K562 (cell line): ENCODE data around the gene LMX1B. TPM values are rescaled to one million over a fixed set of nuclear protein-coding genes. Genes with fewer than 3 reads are reported as not detected.

ENCODE experiments used
- ATAC-seq: fragments of 200-7000 bp; cut with Tn5 transposase; 3 replicates; pipeline ENCODE4 v1.9.1; 2020; ENCODE audit warnings: moderate library complexity
- BruUV-seq: library from RNA; stranded (reverse); fragments of 400-500 nt; replicated peaks from 2 replicates; lab custom pipeline; 2021; lab: Mats Ljungman, UMichigan
- CTCF ChIA-PET: fragments of 300-600 bp; formaldehyde crosslinking; extraction: SDS; loops from one replicate; lab custom pipeline; 2021; ENCODE audit warnings: low intra/inter-chr PET ratio; lab: Yijun Ruan, JAX
- POLR2A ChIA-PET: fragments of 300-600, 350-650 bp; sonication (Branson Sonifier 250); formaldehyde crosslinking; extraction: SDS; loops from one replicate; lab custom pipeline; 2021; ENCODE audit warnings: antibody characterized with exemption, inconsistent platforms; lab: Yijun Ruan, JAX
- DNase-seq, 4 experiments: peaks; one replicate each; pipeline versions ENCODE4 v3.0.0 to v3.0.0-alpha.2; 2011 to 2018; ENCODE audit warnings: low spot score in 3 of 4, mixed read lengths in 3 of 4; ENCODE audit errors: extremely low read depth in 1 of 4
- FAIRE-seq: peaks from 2 replicates; lab custom pipeline; 2011; peaks lifted over from hg19 to GRCh38; lab: Jason Lieb, UNC
- H2AFZ ChIP-seq: 2 replicates; pipeline ENCODE4 v1.6.0; 2011; ENCODE audit warnings: low read depth, low read length, control low read depth, inconsistent platforms
- H3K27ac ChIP-seq: fragments of 200-600 bp; 3 replicates; pipeline ENCODE4 v1.8.0; 2011; ENCODE audit warnings: low read depth, mild to moderate bottlenecking, control low read depth, inconsistent platforms, low read length, moderate library complexity, mixed read lengths; ENCODE audit errors: extremely low read depth
- H3K27me3 ChIP-seq, 2 experiments: fragments of 300-600 bp in 1 of 2; 2 replicates in 1 of 2; 3 replicates in 1 of 2; pipeline versions ENCODE4 v1.6.0 to v1.8.0; 2011; ENCODE audit warnings: inconsistent platforms in 2 of 2, low read length in 2 of 2, mild to moderate bottlenecking in 1 of 2, mixed read lengths in 1 of 2, moderate library complexity in 1 of 2; ENCODE audit not compliant: control insufficient read depth in 2 of 2, insufficient read depth in 2 of 2
- H3K36me3 ChIP-seq: fragments of 300-600 bp; 3 replicates; pipeline ENCODE4 v1.8.0; 2011; ENCODE audit warnings: mild to moderate bottlenecking, low read length, inconsistent platforms; ENCODE audit not compliant: control insufficient read depth, insufficient read depth
- H3K4me1 ChIP-seq, 2 experiments: fragments of 200-600 bp in 1 of 2; replicated peaks in 1 of 2; 2 replicates in 1 of 2; 3 replicates in 1 of 2; pipeline versions ENCODE4 v1.5.1 to v1.8.0; 2011; ENCODE audit warnings: inconsistent platforms in 2 of 2, low read length in 2 of 2, mild to moderate bottlenecking in 1 of 2, mixed read lengths in 1 of 2, moderate library complexity in 1 of 2; ENCODE audit not compliant: control insufficient read depth in 2 of 2, insufficient read depth in 2 of 2
- H3K4me2 ChIP-seq: 2 replicates; pipeline ENCODE4 v1.6.1; 2011; ENCODE audit warnings: low read length, control low read depth, inconsistent platforms, mixed read lengths; ENCODE audit not compliant: insufficient read depth
- H3K4me3 ChIP-seq: fragments of 200-600 bp; sonication (generic), shearing (Covaris generic); 2 replicates; pipeline ENCODE4 v1.5.1; 2016; ENCODE audit warnings: control low read depth, inconsistent platforms
- H3K79me2 ChIP-seq: fragments of 200-600 bp; 3 replicates; pipeline ENCODE4 v1.8.0; 2011; ENCODE audit warnings: low read length, inconsistent platforms; ENCODE audit not compliant: control insufficient read depth, insufficient read depth
- H3K9ac ChIP-seq, 2 experiments: 2 replicates each; pipeline versions ENCODE4 v1.6.0 to v1.6.1; 2011; ENCODE audit warnings: low read depth in 2 of 2, low read length in 2 of 2, control low read depth in 1 of 2, inconsistent platforms in 1 of 2, mild to moderate bottlenecking in 1 of 2, mixed read lengths in 1 of 2; ENCODE audit not compliant: insufficient read depth in 1 of 2
- H3K9me1 ChIP-seq: one replicate; pipeline ENCODE4 v1.6.0; 2011; ENCODE audit warnings: inconsistent platforms, mild to moderate bottlenecking, low read length, moderate library complexity; ENCODE audit not compliant: control insufficient read depth, insufficient read depth
- H3K9me3 ChIP-seq: replicated peaks from 2 replicates; pipeline ENCODE4 v1.5.1; 2011; ENCODE audit warnings: low read depth, low read length, inconsistent platforms; ENCODE audit not compliant: control insufficient read depth, insufficient read depth
- H4K20me1 ChIP-seq: replicated peaks from 2 replicates; pipeline ENCODE4 v1.6.1; 2011; ENCODE audit warnings: low read length, inconsistent platforms, mixed read lengths; ENCODE audit not compliant: control insufficient read depth, insufficient read depth
- EGR1 ChIP-seq: fragments of 450-650 bp; conservative IDR thresholded peaks from 2 replicates; pipeline ENCODE4 v1.6.1; 2017; ENCODE audit warnings: mild to moderate bottlenecking
- IRF2 ChIP-seq: sonication (generic); formaldehyde crosslinking; IDR thresholded peaks from 2 replicates; pipeline ENCODE4 v1.8.1; 2022; ENCODE audit warnings: mild to moderate bottlenecking, missing genetic modification reagents
- MECOM ChIP-seq: fragments of 250-450 bp; sonication (Bioruptor Pico); IDR thresholded peaks from 2 replicates; pipeline ENCODE4 v1.8.0; 2022; ENCODE audit warnings: inconsistent platforms
- POLR2AphosphoS5 ChIP-seq: IDR thresholded peaks from 2 replicates; pipeline ENCODE4 v1.6.1; 2011; ENCODE audit warnings: mild to moderate bottlenecking, low read depth, low read length, moderate library complexity; ENCODE audit not compliant: control insufficient read depth, insufficient read depth
- POLR2B ChIP-seq: fragments of 450-650 bp; IDR thresholded peaks from 2 replicates; pipeline ENCODE4 v1.6.1; 2018; ENCODE audit warnings: low read depth; ENCODE audit not compliant: partially characterized antibody
- STAT5A ChIP-seq: IDR thresholded peaks from 2 replicates; pipeline ENCODE4 v1.6.1; 2012; ENCODE audit warnings: low read length, inconsistent platforms, borderline replicate concordance
- TBL1XR1 ChIP-seq, 2 experiments: IDR thresholded peaks; 2 replicates each; pipeline ENCODE4 v1.6.1; 2012; ENCODE audit warnings: improper control_type of control experiment in 2 of 2, low read length in 2 of 2, mild to moderate bottlenecking in 1 of 2
- ZBED1 ChIP-seq: IDR thresholded peaks from 2 replicates; pipeline ENCODE4 v1.6.1; 2014
- ZFP36 ChIP-seq: fragments of 150-350 bp; IDR thresholded peaks from 2 replicates; pipeline ENCODE4 v1.6.1; 2018; ENCODE audit warnings: low read length, low read depth; ENCODE audit not compliant: partially characterized antibody
- ZNF263 ChIP-seq: sonication (generic); formaldehyde crosslinking; IDR thresholded peaks from 2 replicates; pipeline ENCODE4 v1.8.0; 2022; ENCODE audit warnings: mild to moderate bottlenecking, missing genetic modification reagents, borderline replicate concordance
- ZNF431 ChIP-seq: sonication (generic); formaldehyde crosslinking; IDR thresholded peaks from 2 replicates; pipeline ENCODE4 v1.8.0; 2022; ENCODE audit warnings: mild to moderate bottlenecking, missing genetic modification reagents
- ZNF707 ChIP-seq: fragments of 250-450 bp; sonication (Bioruptor Pico); conservative IDR thresholded peaks from 2 replicates; pipeline ENCODE4 v1.8.0; 2022; ENCODE audit warnings: inconsistent platforms, mild to moderate bottlenecking, moderate library complexity
- WGBS: fragments of 100-300 bp; shearing (Covaris generic); methylation state at CpG from one replicate; pipeline ENCODE4 v1.1.6; 2016; ENCODE audit warnings: low coverage, mixed read lengths; ENCODE audit not compliant: insufficient coverage; ENCODE audit errors: missing lambda C conversion rate; 5-methylcytosine and 5-hydroxymethylcytosine counted together
- in situ Hi-C: fragments of 300-500 bp; cut with MboI; formaldehyde crosslinking; loops from 4 replicates; pipeline ENCODE4 v1.15.0; 2018; ENCODE audit warnings: inconsistent platforms, mixed read lengths
- intact Hi-C: fragments of 100-400 bp; cut with micrococcal nuclease; formaldehyde crosslinking; loops from 2 replicates; pipeline ENCODE4 v1.14.2; 2022
- polyA plus RNA-seq, 8 experiments: library from polyadenylated mRNA; depleted of rRNA in 4 of 8; stranded (reverse) in 5 of 8; unstranded in 3 of 8; fragments of >200 nt; fragmentation: Nextera tagmentation in 2 of 8; fragmentation: Illumina TruSeq in 1 of 8; extraction: Ambion mirVana in 2 of 8; extraction: Trizol in 1 of 8; gene quantifications; 2 replicates each; pipeline versions ENCODE4 v1.2.1 to v1.2.3, GENCODE V29; 2011 to 2014; ENCODE audit warnings: inconsistent platforms in 1 of 8, missing spikeins in 1 of 8
- total RNA-seq, 7 experiments: library from RNA; depleted of rRNA in 6 of 7; stranded (reverse); fragments of >200 nt in 6 of 7; fragmentation: Illumina TruSeq in 2 of 7; extraction: Trizol in 2 of 7; gene quantifications; 2 replicates each; pipeline versions ENCODE4 v1.2.1 to v1.2.3, GENCODE V29; 2011 to 2021; ENCODE audit warnings: low replicate concordance in 1 of 7
- TF ChIP-seq, protein P1 (sequence below): fragments of 450-650 bp; formaldehyde crosslinking; IDR thresholded peaks from 2 replicates; pipeline ENCODE4 v1.4.0; 2020; ENCODE audit warnings: mild to moderate bottlenecking, mixed read lengths

The LMX1B gene
- total and polyA plus RNA-seq, 9 of the 15 experiments (the other 6 are each of a cell fraction or from before 2014, with no cell fraction given), result not detected

DNA sequence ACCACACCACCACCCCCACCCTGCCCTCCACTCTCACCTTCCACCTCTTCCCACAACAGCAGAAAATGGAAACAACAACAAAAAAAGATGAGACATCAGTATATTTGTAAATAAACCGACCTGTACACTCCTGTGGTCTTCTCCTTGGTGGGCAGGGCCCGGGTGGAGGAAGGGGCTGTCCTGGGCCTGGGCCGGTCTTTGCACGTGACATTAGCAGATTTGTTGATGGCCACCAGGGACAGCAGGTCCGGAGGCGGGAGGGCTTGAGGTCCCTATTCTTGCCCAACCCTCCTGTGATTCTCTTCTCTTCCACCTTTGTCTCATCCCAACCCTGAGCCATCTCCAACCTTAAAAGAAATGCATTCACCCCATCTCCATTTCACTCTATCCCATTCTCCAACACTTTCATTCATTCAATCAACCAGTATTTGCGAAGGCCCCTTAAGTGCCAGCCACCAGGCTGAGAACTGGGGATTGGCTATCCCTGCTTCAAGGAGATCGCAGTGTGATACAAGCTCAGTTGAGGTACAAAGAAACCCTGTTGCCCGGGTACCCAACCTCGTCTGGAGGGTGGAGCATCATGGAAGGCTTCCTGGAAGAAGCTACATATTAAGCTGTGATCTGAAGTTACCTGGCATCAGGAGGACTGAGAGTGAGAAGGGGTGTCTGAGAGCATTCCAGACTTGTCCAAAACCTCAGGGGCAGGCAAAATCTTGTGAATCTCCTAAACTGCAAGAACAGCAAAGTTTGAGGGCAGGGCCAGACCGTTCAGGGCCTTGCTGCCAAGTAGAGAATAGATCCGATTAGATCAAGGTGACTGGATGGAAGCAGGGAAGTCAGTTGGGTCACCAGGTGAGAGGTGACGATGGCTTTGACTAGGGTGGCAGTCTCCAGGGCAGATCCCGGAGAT lies 87.4 kb downstream of the LMX1B start:
- ChIA-PET POLR2A (interaction anchor here (0.7 to 1.3 kb wide), 3 partner anchors 9 to 35 kb away, joined by 3 to 5 read pairs (median 4); no protein-coding TSS in a partner anchor), CTCF (no interaction called here)
- Histone ChIP-seq H3K9ac (no peak overlapping the region), H3K9me1 (no peaks in the 10 kb centered on the region), H3K79me2 (no peaks in the 10 kb centered on the region), H3K27me3 (peaks cover 0 to 33% of the 10 kb centered on the region in 2 experiments; a peak in 2 of 5 replicates), H3K4me2 (no peak overlapping the region), H2AFZ (no peak overlapping the region), H3K27ac (no peak overlapping the region), H3K4me3 (no peak overlapping the region), H3K4me1 (peaks cover 16 to 29% of the 10 kb centered on the region in 2 experiments; a peak in 4 of 5 replicates), H4K20me1 (peaks cover 41% of the 10 kb centered on the region), H3K9me3 (no peaks in the 10 kb centered on the region), H3K36me3 (no peaks in the 10 kb centered on the region)
- WGBS, result under 1% methylated on average over 14 of the region's 14 CpGs
- TF ChIP-seq MECOM (CRISPR knock-in tag) (no peak), ZFP36 (peak; percentile 81)
- intact Hi-C loops (no loop called here), in situ Hi-C loops (no loop called here)
- ATAC-seq (no peak), FAIRE-seq (no peak), DNase-seq (no peak)
- no TSS peak for BruUV-seq

DNA sequence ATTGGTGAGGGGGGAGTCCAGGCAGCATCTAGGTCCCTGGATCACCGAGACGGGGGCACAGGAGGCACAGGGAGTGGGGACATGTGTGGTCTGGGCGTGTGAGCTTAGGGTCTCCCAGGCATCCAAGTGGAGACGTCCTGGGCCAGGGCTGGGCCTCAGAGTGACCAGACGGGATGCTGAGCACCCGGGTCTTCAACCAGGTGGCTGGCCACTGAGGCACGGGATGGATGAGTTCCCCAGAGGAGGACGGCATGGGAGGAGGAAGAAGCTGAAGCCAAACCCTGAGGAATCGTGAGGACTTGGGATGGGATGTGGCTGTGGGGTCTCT lies 88.0 kb downstream of the LMX1B start:
- Histone ChIP-seq H2AFZ (no peak overlapping the region), H3K79me2 (no peaks in the 10 kb centered on the region), H3K4me3 (no peak overlapping the region), H3K27me3 (peaks cover 0 to 27% of the 10 kb centered on the region in 2 experiments; a peak in 2 of 5 replicates), H3K36me3 (no peaks in the 10 kb centered on the region), H3K4me1 (peaks cover 16 to 31% of the 10 kb centered on the region in 2 experiments; a peak in 4 of 5 replicates), H3K4me2 (no peak overlapping the region), H3K9me3 (no peaks in the 10 kb centered on the region), H3K9ac (no peak overlapping the region), H3K27ac (no peak overlapping the region), H4K20me1 (peaks cover 43% of the 10 kb centered on the region), H3K9me1 (no peaks in the 10 kb centered on the region)
- intact Hi-C loops (no loop called here), in situ Hi-C loops (no loop called here)
- ChIA-PET POLR2A (interaction anchor here (0.7 to 1.0 kb wide), 2 partner anchors 19 to 36 kb away, joined by 4 to 5 read pairs; no protein-coding TSS in a partner anchor), CTCF (no interaction called here)
- 5% methylated on average over 7 of the region's 9 CpGs for WGBS
- FAIRE-seq (no peak), DNase-seq (no peak), ATAC-seq (no peak)
- BruUV-seq, result no TSS peak
- TF ChIP-seq ZNF431 (CRISPR knock-in tag) (no peak), ZNF263 (CRISPR knock-in tag) (no peak), TBL1XR1 (IDR thresholded peaks at IDR 0.05; ENCODE audit: low read length in 2 of 2) (no peak), POLR2B (no peak), ZNF707 (CRISPR knock-in tag) (no peak), EGR1 (no peak), STAT5A (no peak), ZBED1 (no peak), IRF2 (CRISPR knock-in tag) (no peak), POLR2AphosphoS5 (no peak)
- TF ChIP-seq, protein P1, sequence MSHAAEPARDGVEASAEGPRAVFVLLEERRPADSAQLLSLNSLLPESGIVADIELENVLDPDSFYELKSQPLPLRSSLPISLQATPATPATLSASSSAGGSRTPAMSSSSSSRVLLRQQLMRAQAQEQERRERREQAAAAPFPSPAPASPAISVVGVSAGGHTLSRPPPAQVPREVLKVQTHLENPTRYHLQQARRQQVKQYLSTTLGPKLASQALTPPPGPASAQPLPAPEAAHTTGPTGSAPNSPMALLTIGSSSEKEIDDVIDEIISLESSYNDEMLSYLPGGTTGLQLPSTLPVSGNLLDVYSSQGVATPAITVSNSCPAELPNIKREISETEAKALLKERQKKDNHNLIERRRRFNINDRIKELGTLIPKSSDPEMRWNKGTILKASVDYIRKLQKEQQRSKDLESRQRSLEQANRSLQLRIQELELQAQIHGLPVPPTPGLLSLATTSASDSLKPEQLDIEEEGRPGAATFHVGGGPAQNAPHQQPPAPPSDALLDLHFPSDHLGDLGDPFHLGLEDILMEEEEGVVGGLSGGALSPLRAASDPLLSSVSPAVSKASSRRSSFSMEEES, result no peak
